H1 (cell line): ENCODE results near the gene RASGRP4. TPM values are rescaled to one million over a fixed set of nuclear protein-coding genes. Genes with fewer than 3 reads are reported as not detected.

Experiments
- EGR1 ChIP-seq: IDR thresholded peaks from 2 replicates; pipeline ENCODE4 v1.6.1; 2011; ENCODE audit warnings: low read depth, low read length, borderline replicate concordance
- SIN3A ChIP-seq, 2 experiments: IDR thresholded peaks in 1 of 2; conservative IDR thresholded peaks in 1 of 2; 2 replicates each; pipeline ENCODE4 v1.6.1; 2011 to 2012; ENCODE audit warnings: low read length in 2 of 2, improper control_type of control experiment in 1 of 2, low read depth in 1 of 2, mild to moderate bottlenecking in 1 of 2
- polyA plus RNA-seq, 7 experiments: library from polyadenylated mRNA; depleted of rRNA in 3 of 7; stranded (reverse) in 5 of 7; unstranded in 2 of 7; fragments of >200 nt in 5 of 7; fragments of 200-250 nt in 2 of 7; gene quantifications; 1 replicate in 5 of 7; 2 replicates in 1 of 7; 4 replicates in 1 of 7; pipeline versions ENCODE4 v1.2.1 to v1.2.3, GENCODE V29; 2011 to 2013; ENCODE audit warnings: missing spikeins in 2 of 7, mixed read lengths in 2 of 7
- total RNA-seq: library from RNA; stranded (reverse); fragmentation: NEBNext Ultra II Directional; extraction: Animal tissue kit (Norgen Biotek cat#: 25700); gene quantifications from 2 replicates; pipeline ENCODE4 v1.2.1, GENCODE V29; 2021

The RASGRP4 gene
- total and polyA plus RNA-seq, 2 of the 8 experiments (the other 6 are each of a cell fraction or from before 2014, with no cell fraction given) = 1.9 to 3.1 TPM

DNA sequence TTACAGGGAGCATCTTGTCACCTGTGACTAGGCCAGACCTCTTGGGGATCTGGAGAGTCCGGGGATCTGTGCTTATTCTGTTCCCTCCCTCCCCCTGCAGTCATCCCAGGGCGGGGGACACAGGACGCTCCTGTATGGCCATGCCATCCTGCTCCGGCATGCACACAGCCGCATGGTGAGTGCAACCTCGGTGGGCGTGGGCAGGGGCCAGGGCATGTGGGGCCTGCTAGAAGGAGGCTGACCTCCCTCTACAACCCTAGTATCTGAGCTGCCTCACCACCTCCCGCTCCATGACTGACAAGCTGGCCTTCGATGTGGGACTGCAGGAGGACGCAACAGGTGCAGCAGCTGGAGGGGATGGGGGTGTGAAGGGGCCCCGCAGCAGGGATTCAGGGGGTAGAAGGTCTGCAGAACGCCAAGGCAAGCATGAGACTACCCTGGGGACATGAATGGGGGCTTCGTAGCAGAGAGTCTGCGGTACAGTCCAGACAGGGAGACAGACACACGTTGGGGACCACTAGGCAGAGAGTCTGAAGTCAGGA, 17.5 kb upstream of the RASGRP4 start (continued):
- TF ChIP-seq SIN3A (conservative IDR thresholded peaks at IDR 0.05 in 1 of 2, IDR thresholded peaks at IDR 0.05 in 1 of 2; ENCODE audit: low read depth in 1 of 2, low read length in 2 of 2) = no peak
- TF ChIP-seq EGR1 = no peak
